ENCODE results near the gene SPZ1.
"Not testable (repeated sequence)": the region's sequence is repeated elsewhere in the genome, so short reads cannot be mapped to it uniquely, and the experiment has no call there.

Gene SPZ1

GRCh38 chr5:80299601-80300000 lies 20.2 kb upstream of the SPZ1 start:
- H3K9me3 ChIP-seq (ENCODE audit: control insufficient read depth, low read length) = no peaks in the 10 kb centered on the region
- H3K27me3 ChIP-seq (ENCODE audit: control insufficient read depth in 1 of 2, insufficient read depth in 1 of 2, low read length in 2 of 2) = no peaks in the 10 kb centered on the region
- H3K79me1 ChIP-seq (replicated peaks; ENCODE audit: low read length, poor library complexity, severe bottlenecking) = no peaks in the 10 kb centered on the region
- no peak overlapping the region for H3K27ac ChIP-seq (ENCODE audit: low read length, poor library complexity, severe bottlenecking)
- H3K14ac ChIP-seq (ENCODE audit: low read length in 2 of 2) = no peak overlapping the region
- H3K4me1 ChIP-seq (ENCODE audit: control insufficient read depth, insufficient read depth, low read depth, low read length) = no peaks in the 10 kb centered on the region
- DNase-seq = no peak
- H3K4me3 ChIP-seq (ENCODE audit: insufficient read depth in 1 of 2, low read depth in 1 of 2, low read length in 2 of 2) = no peak overlapping the region
- H2AK5ac ChIP-seq (ENCODE audit: low read length, severe bottlenecking) = no peak overlapping the region
- no peak overlapping the region for H4K8ac ChIP-seq (ENCODE audit: low read length)
- no peak overlapping the region for H2AFZ ChIP-seq (ENCODE audit: low read depth, low read length)
- no peak overlapping the region for H2BK15ac ChIP-seq (ENCODE audit: low read depth, poor library complexity, severe bottlenecking)
- H3K23ac ChIP-seq (ENCODE audit: low read length in 2 of 2) = no peak overlapping the region
- H3K18ac ChIP-seq (ENCODE audit: low read depth in 1 of 2, low read length in 2 of 2) = no peak overlapping the region
- no peak overlapping the region for H3K4ac ChIP-seq (ENCODE audit: low read depth in 1 of 2, low read length in 2 of 2)
- no peak overlapping the region for H2BK5ac ChIP-seq (ENCODE audit: low read depth, low read length, poor library complexity, severe bottlenecking)
- H3K4me2 ChIP-seq (ENCODE audit: low read length, poor library complexity, severe bottlenecking) = no peak overlapping the region
- H2BK120ac ChIP-seq (ENCODE audit: low read depth, low read length) = no peak overlapping the region
- 87% methylated on average over 8 of the region's 8 CpGs for WGBS
- no peak overlapping the region for H2BK12ac ChIP-seq (ENCODE audit: low read length in 2 of 2)
- H3K9ac ChIP-seq (ENCODE audit: low read length) = no peak overlapping the region
- H3K36me3 ChIP-seq (ENCODE audit: control insufficient read depth in 1 of 2, insufficient read depth in 2 of 2, low read depth in 1 of 2, low read length in 2 of 2) = no peaks in the 10 kb centered on the region
- H4K91ac ChIP-seq (ENCODE audit: low read length) = no peak overlapping the region

GRCh38 chr5:80300125-80300524 lies 19.7 kb upstream of the SPZ1 start:
- Histone ChIP-seq H3K4me3 (ENCODE audit: insufficient read depth in 1 of 2, low read depth in 1 of 2, low read length in 2 of 2) (no peak overlapping the region), H3K23ac (ENCODE audit: low read length in 2 of 2) (no peak overlapping the region), H2BK120ac (ENCODE audit: low read depth, low read length) (no peak overlapping the region), H3K4me1 (ENCODE audit: control insufficient read depth, insufficient read depth, low read depth, low read length) (no peaks in the 10 kb centered on the region), H4K8ac (ENCODE audit: low read length) (no peak overlapping the region), H3K4me2 (ENCODE audit: low read length, poor library complexity, severe bottlenecking) (no peak overlapping the region), H3K36me3 (ENCODE audit: control insufficient read depth in 1 of 2, insufficient read depth in 2 of 2, low read depth in 1 of 2, low read length in 2 of 2) (no peaks in the 10 kb centered on the region), H2AFZ (ENCODE audit: low read depth, low read length) (no peak overlapping the region), H3K27me3 (ENCODE audit: control insufficient read depth in 1 of 2, insufficient read depth in 1 of 2, low read length in 2 of 2) (no peaks in the 10 kb centered on the region), H3K4ac (ENCODE audit: low read depth in 1 of 2, low read length in 2 of 2) (no peak overlapping the region), H3K9me3 (ENCODE audit: control insufficient read depth, low read length) (no peaks in the 10 kb centered on the region), H3K9ac (ENCODE audit: low read length) (no peak overlapping the region), H3K27ac (ENCODE audit: low read length, poor library complexity, severe bottlenecking) (no peak overlapping the region), H3K79me1 (replicated peaks; ENCODE audit: low read length, poor library complexity, severe bottlenecking) (no peaks in the 10 kb centered on the region), H2AK5ac (ENCODE audit: low read length, severe bottlenecking) (no peak overlapping the region), H2BK12ac (ENCODE audit: low read length in 2 of 2) (no peak overlapping the region), H2BK15ac (ENCODE audit: low read depth, poor library complexity, severe bottlenecking) (no peak overlapping the region), H3K18ac (ENCODE audit: low read depth in 1 of 2, low read length in 2 of 2) (no peak overlapping the region), H2BK5ac (ENCODE audit: low read depth, low read length, poor library complexity, severe bottlenecking) (no peak overlapping the region), H4K91ac (ENCODE audit: low read length) (no peak overlapping the region), H3K14ac (ENCODE audit: low read length in 2 of 2) (no peak overlapping the region)
- no peak for DNase-seq
- WGBS = 95% methylated on average over 8 of the region's 8 CpGs

- H4K91ac ChIP-seq (ENCODE audit: low read length); DNase-seq; H3K9me3 ChIP-seq (ENCODE audit: control insufficient read depth, low read length): not testable (repeated sequence)
Measured at GRCh38 chr5:80300796-80301195, 19.0 kb upstream of the SPZ1 start.

GRCh38 chr5:80301342-80301741 lies 18.5 kb upstream of the SPZ1 start:
- WGBS = 97% methylated on average over 15 of the region's 34 CpGs
- H4K91ac ChIP-seq (ENCODE audit: low read length); H3K9ac ChIP-seq (ENCODE audit: low read length): not testable (repeated sequence)

More at GRCh38 chr5:80300796-80301195, 19.0 kb upstream of the SPZ1 start:
- H2AFZ ChIP-seq (ENCODE audit: low read depth, low read length); H4K8ac ChIP-seq (ENCODE audit: low read length); H3K18ac ChIP-seq (ENCODE audit: low read depth in 1 of 2, low read length in 2 of 2); H3K79me1 ChIP-seq (replicated peaks; ENCODE audit: low read length, poor library complexity, severe bottlenecking); H3K27ac ChIP-seq (ENCODE audit: low read length, poor library complexity, severe bottlenecking); H3K14ac ChIP-seq (ENCODE audit: low read length in 2 of 2); H3K9ac ChIP-seq (ENCODE audit: low read length); H3K4me1 ChIP-seq (ENCODE audit: control insufficient read depth, insufficient read depth, low read depth, low read length); H2AK5ac ChIP-seq (ENCODE audit: low read length, severe bottlenecking); H3K4me2 ChIP-seq (ENCODE audit: low read length, poor library complexity, severe bottlenecking); H3K4ac ChIP-seq (ENCODE audit: low read depth in 1 of 2, low read length in 2 of 2); H3K4me3 ChIP-seq (ENCODE audit: insufficient read depth in 1 of 2, low read depth in 1 of 2, low read length in 2 of 2); H2BK12ac ChIP-seq (ENCODE audit: low read length in 2 of 2); H2BK5ac ChIP-seq (ENCODE audit: low read depth, low read length, poor library complexity, severe bottlenecking); H2BK15ac ChIP-seq (ENCODE audit: low read depth, poor library complexity, severe bottlenecking); H2BK120ac ChIP-seq (ENCODE audit: low read depth, low read length); H3K27me3 ChIP-seq (ENCODE audit: control insufficient read depth in 1 of 2, insufficient read depth in 1 of 2, low read length in 2 of 2); H3K36me3 ChIP-seq (ENCODE audit: control insufficient read depth in 1 of 2, insufficient read depth in 2 of 2, low read depth in 1 of 2, low read length in 2 of 2); H3K23ac ChIP-seq (ENCODE audit: low read length in 2 of 2): not testable (repeated sequence)
- WGBS = 96% methylated on average over 8 of the region's 27 CpGs

More at GRCh38 chr5:80301342-80301741, 18.5 kb upstream of the SPZ1 start:
- not testable (repeated sequence) for H2BK15ac ChIP-seq (ENCODE audit: low read depth, poor library complexity, severe bottlenecking); H2BK120ac ChIP-seq (ENCODE audit: low read depth, low read length); H3K4ac ChIP-seq (ENCODE audit: low read depth in 1 of 2, low read length in 2 of 2); H2BK12ac ChIP-seq (ENCODE audit: low read length in 2 of 2); H3K27ac ChIP-seq (ENCODE audit: low read length, poor library complexity, severe bottlenecking); H4K8ac ChIP-seq (ENCODE audit: low read length); H3K27me3 ChIP-seq (ENCODE audit: control insufficient read depth in 1 of 2, insufficient read depth in 1 of 2, low read length in 2 of 2); H2BK5ac ChIP-seq (ENCODE audit: low read depth, low read length, poor library complexity, severe bottlenecking); H3K79me1 ChIP-seq (replicated peaks; ENCODE audit: low read length, poor library complexity, severe bottlenecking); H2AFZ ChIP-seq (ENCODE audit: low read depth, low read length); H3K4me2 ChIP-seq (ENCODE audit: low read length, poor library complexity, severe bottlenecking); H3K4me1 ChIP-seq (ENCODE audit: control insufficient read depth, insufficient read depth, low read depth, low read length); H2AK5ac ChIP-seq (ENCODE audit: low read length, severe bottlenecking); H3K4me3 ChIP-seq (ENCODE audit: insufficient read depth in 1 of 2, low read depth in 1 of 2, low read length in 2 of 2); H3K14ac ChIP-seq (ENCODE audit: low read length in 2 of 2); H3K23ac ChIP-seq (ENCODE audit: low read length in 2 of 2); H3K36me3 ChIP-seq (ENCODE audit: control insufficient read depth in 1 of 2, insufficient read depth in 2 of 2, low read depth in 1 of 2, low read length in 2 of 2); DNase-seq; H3K18ac ChIP-seq (ENCODE audit: low read depth in 1 of 2, low read length in 2 of 2); H3K9me3 ChIP-seq (ENCODE audit: control insufficient read depth, low read length)

Data from mesenchymal stem cell (in vitro differentiated cells and primary cell).